GM04504 (cell line): ENCODE measurements around the gene IBTK.
"Not testable (repeated sequence)": the region's sequence is repeated elsewhere in the genome, so short reads cannot be mapped to it uniquely, and the experiment has no call there.

Source experiments
- DNase-seq: peaks from one replicate; pipeline ENCODE4 v3.0.0-alpha.2; 2012; ENCODE audit warnings: low read depth

The IBTK gene

DNA sequence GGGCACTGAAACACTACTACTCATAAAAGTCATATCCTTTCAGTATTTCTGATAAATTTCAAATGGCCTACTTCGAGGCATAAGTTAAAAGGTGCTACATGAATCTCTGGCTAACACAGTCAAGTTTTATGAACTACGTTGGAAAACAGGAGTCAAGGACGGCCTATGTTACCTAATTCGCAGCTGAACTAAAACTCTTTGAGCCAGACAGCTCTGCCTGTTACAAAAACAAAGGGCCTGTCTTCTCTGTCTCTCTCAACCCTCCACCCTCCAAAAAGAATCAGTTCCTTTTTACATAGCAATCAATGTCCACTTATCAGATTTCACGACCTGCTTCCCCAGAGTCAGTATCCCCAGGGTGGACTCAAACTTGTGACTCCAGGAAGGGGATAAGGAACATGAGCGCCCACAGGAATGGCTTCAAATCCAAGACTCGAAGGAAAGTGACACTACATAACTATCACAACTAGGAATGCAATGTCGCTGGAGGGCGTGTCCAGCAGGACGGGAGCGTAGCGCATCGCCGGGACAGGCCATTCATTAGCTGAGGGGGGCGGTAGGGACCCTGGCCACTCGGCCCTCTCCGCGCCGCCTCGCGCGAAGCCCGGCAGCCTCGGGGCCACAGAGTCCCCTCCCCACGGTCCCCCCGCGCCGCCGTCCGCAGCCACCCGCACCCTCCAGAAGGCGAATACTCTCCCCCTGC lies 591 bp downstream of the IBTK start:
- peak; percentile 23 for DNase-seq

DNA sequence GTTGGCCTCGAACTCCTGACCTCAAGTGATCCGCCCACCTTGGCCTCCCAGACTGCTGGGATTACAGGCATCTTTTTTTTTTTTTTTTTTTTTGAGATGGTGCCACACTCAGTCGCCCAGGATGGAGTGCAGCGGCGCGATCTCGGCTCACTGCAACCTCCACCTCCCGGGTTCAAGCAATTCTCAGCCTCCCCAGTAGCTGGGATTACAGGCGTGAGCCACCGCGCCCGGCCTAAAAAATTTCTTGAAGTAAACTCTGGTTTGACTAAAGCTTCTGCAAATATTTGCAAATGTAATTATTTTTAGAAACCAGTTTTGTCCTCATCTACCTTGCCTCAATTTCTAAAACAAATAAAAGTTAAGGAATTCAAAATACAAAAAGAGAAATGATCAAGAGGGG lies 1.2 kb downstream of the IBTK start:
- no peak for DNase-seq

DNA sequence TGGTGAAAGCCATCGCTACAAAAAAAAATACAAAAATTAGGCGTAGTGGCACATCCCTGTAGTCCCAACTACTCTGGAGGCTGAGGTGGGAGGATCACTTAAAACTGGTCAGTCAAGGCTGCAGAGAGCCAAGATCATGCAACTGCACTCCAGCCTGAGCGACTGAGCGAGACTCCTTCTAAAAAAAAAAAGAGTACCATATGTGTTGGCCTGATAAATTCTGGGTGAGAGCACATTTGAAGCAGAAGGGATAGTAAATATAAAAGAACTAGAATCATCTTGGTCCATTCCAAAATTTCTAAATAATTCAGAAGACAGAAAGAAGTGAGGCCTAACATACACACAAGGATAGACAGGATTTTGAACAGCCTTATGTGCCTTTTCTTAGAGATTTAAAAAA lies 2.2 kb downstream of the IBTK start:
- DNase-seq = no peak

DNA sequence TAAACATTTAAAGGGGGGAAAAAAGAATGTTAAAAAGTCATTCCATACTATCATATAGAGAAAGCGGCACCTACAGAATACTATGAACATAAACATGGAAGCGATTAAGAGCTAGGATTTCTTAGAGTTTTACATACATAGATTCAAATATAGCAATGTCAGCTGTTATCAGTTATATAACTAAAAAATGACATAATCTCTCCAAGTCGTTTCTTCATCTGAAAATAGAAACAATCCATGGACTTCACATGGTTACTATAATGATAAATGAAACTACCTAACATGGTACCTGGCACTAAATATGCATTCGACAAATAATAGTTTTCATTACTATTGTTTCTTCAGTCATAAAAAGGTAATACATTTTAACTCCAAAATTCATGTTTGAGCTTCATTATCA lies 3.7 kb downstream of the IBTK start:
- DNase-seq = no peak

DNA sequence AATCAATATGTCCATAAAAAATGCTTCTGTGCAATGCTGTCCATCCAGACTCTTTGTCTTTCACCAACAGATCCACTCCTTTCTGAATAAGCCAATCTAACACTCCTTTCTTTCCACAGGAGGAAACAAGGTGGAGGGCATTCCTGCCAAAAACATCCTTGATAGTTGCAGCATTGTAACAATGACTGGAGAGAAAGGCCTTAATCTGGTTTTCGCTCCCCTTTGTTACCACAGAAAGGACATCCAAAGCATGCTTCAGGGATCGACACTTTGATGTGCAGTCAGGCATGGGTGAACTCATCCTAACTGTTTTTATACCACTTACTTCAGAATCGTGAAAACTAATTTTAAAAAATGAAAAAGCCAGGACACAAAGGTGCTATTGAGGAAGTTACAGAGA lies 7.4 kb downstream of the IBTK start:
- DNase-seq = no peak

DNA sequence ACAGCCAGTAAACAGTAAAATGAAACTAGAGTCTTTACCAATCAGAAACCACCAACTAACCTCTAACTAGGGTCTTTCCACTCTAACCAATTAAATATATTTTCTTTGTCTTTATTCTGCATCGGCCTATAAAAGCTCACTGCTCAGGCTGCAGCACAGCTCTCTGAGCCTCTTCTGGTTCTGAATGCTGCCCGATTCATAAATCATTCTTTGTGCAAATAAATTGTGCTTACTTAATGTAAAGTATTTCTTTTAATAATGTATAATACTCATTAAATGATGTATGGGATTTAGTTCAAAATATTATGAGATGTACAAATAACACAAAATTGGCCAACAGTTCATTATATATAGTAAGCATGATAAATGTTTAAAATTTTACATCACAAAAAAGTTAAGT lies 7.9 kb downstream of the IBTK start:
- DNase-seq = no peak

DNA sequence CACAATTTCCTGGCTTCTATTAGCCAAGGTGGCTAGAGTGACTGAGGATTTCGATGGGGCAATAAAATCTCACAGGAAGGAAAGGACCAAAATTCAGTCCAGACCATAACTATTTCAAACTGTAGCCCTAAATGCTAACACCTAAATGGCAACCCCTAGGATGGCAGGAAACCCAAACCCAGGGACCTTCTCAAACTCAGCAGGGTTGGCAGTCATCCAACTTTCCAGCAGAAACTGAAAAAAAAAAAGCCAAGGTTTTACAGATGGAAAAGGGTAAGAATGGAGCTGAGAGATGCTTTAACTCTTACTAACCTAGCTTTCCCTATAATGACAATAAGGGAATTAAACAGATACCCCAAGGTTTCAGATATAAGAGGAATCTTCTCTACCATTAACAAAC lies 10.5 kb downstream of the IBTK start:
- DNase-seq = no peak

DNA sequence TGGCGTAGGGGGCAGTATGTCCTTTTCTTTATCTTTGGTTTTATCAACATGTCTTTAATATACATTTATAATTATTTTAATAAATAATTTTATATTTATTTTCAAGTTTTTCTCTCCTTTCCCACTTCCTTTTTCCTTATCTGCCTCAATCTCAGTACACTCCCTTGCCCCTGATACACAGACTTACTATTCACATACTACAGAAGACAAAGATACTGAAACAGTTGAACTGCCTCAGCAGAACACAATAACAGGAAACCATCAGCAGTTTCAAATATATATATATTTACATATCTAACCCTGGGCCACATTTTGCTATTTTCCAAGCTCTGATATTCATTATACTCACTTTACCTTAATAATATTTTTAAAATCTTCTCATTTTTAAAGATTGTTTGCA lies 19.8 kb downstream of the IBTK start:
- no peak for DNase-seq

DNA sequence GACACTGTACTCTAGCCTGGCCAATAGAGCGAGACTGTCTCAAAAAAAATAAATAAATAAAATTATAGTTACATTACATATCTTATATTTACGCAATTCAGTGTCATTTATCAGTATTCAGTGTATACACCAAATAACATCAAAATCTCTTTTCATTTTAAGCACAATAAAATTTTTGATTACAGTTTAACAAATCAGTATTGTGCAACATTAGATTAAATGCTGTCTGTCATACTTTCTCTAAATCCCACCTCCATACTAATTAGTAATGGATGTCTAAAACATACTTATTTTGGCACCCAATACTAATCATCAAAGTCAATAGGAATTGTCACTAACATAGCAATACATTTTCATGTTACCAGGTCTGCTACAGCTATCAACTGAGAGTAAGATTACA lies 27.4 kb downstream of the IBTK start:
- no peak for DNase-seq

DNA sequence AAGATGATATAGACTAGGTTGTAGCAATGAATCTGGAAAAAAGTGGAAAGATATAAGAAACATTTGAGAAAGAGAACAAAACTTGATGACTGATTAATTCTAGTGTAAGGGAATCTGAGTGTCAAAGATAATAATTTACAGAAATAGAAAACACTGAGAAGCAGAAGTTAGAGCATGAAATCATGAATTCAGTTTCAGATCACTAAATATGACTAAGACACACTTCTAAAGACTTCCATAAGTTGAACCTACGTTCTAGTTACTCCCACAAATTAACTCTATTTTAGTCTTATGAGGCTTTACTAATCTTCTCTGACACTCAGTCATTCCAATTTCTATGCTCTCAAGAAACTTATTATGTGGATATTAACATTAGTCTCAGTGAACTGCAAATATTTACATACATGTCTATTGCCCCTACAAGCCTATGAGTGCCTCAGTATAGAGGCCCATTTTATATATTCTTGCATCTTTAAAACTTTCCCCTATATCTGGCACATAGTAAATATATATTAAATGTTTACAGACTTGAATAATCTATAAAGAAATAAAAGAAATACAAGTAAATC lies 30.4 kb downstream of the IBTK start:
- no peak for DNase-seq

DNA sequence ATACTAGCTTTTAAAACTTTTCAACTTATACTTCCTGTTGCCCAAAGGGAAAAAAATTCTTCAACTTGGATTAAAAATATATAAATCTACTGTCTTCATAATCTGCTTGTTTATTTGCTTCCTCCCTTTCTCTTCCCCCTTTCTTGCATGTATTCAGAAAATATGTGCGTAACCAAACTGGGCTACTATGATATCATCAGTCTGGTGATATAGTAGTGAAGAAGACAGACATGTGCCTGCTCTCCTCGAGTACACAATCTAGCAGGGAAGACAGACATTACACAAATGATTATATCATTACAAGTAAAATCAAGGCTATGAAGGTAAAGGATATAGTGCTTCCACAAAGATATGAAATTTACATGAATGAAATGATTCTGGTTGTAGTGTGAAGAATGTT lies 31.0 kb downstream of the IBTK start:
- no peak for DNase-seq

DNA sequence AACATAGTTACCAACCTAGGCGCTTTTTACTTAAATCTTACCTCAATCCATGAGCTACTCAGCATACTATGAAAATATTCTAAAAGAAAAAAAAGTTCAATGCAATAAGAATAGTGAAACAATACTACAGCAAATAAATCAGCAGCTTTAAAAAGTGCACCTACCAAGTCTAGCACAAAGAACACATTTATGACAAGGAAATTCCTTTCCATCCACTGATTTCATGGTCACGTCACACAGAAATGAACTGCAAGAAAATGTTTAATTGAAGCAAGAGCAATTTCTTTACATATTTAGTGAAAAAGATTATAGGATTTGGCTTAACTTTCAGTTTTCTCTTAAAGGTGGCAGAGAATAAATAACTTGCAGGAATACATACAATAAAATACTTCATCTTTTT lies 36.2 kb downstream of the IBTK start:
- no peak for DNase-seq

DNA sequence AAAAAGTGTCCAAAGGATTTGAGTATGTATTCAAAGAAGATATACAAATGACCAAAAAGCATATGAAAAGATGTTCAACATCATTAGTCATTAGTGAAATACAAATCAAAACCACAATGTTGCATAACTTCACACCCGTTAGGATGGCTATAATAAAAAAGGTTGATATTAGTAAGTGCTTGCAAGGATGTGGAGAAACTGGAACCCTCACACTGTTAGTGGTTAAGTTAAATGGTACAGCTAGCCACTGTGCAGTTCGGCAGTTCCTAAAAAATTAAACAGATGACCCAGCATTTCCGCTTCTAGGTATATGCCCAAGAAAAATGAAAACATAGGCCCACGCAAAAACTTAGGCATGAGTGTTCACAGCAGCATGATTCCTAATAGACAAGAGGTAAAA lies 38.6 kb downstream of the IBTK start:
- DNase-seq = no peak

DNA sequence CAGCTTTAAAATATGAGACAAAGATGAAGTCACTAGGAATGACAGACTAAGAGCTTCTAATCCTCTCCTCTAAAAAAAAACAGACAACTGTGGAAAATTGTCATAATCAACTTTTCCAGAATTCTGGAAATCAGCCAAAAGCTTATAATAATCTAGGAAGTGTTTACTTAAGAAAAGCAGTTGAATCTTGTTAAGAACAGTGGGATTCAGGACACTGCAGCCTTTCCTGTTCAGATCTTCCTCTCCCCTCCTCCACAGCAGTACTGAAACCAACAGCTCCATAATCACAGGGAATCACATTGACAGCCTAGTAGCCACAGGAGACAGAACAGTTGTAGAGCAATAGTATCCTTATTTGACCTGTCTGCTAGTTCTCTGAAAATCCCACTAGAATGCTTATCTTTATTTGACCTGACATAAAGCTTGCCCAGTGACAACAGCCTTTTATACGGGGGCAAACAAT lies 41.6 kb downstream of the IBTK start:
- no peak for DNase-seq

DNA sequence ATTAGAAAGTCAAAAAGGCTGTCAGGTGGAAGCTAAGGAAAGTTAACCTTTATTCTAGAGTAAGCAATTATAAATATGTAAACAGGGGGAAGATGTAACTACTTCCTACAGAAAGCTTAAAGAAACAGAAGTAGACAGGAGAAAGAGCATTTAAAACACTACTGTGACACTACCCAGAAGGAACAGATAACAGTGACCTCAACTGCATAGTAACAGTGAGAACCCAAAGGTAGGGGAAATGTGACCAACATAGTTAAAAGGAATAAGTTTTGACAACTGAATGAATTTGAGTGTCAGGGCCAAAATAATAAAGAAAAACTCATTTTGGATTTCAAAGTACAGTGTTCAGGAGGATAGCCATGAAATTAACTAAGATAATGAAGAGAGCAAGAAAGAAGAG lies 43.5 kb downstream of the IBTK start:
- DNase-seq = no peak

DNA sequence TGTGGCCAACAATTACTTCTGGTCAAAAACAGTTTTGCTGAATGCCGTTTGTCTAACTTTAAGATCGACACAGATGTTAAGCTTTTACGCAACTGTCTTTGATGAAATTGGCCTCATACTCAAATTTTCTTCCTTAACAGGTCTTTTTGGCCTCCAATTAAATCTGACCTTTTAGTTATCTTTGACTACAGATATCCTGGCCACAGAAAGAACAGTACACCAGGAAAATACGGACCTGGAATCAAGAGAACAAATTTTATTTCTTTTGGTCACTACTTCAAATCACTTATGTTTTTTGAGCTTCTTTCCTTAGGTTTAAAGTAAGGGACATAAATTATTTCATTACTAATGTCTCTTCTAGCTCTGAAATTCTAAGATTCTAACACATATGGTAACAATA lies 49.8 kb downstream of the IBTK start:
- no peak for DNase-seq

DNA sequence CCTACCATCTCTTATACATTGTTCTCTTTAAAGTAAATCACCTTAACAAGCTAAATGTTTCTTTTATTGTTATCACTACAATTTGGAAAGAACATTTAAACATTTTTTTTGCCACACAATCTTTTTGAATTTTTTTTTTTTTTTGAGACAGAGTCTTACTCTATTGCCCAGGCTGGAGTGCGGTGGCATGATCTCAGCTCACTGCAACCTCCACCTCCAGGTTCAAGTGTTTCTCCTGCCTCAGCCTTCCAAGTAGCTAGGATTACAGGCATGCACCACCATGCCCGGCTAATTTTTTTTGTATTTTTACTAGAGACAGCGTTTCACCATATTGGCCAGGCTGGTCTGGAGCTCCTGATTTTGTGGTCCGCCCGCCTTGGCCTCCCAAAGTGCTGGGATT lies 50.3 kb downstream of the IBTK start:
- not testable (repeated sequence) for DNase-seq

DNA sequence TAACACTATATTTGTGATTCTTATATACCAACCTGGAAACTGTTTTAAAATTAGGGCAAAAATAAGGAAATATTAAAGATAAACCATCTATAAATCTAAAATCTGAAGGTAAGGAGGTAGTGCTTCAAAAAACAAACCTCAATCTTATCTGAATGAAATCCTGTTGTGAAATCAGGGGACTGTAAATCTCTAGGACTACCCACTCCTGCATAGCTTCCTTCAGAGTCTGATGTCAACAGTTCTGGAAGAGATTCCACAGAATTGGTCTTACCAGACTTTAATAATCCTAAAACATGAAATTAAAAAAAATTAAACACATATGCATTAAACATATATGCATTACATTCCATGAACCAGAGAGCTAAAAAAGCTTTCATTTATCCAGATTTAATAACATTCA lies 51.4 kb downstream of the IBTK start:
- DNase-seq = no peak

DNA sequence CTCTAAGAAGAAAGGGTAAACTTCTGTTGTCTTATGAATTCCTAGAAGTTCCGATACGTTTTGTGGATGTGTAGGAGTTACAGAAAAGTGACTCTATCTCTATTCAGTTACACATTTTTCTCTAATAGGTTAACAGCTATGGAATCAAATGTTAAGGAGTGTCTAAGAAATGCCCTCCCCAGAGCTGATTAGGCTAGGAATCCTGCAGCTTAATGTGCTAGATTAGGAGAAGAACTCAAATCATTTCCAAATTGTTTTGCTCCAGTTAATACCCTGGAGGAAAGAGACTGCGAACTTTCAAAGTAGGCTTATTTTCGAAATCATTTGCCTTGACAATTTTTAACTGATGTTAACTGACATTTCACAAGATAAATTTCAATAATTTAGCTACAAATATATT lies 51.9 kb downstream of the IBTK start:
- no peak for DNase-seq

DNA sequence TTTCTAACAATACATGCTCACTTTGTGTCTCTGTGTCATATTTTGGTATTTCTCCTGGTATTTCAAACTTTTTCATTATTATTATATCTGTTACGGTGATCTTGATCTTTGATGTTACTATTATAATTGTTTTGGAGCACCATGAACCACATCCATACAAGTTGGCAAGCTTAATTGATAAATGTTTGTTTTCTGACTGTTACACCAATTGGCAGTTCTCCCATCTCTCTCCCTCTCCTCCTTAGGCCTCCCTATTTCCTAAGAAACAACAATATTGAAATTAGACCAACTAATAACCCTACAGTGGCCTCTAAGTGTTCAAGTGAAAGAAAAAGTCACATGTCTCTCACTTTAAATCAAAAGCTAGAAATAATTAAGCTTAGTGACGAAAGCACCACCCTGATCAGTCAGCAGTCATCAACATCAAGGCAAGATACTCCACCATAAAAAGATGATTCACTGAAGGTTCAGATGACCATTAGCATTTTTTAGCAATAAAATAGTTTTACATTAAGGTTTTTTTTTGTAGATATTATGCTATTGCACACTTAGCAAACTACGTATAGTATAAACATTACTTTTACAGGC lies 61.5 kb downstream of the IBTK start:
- no peak for DNase-seq

DNA sequence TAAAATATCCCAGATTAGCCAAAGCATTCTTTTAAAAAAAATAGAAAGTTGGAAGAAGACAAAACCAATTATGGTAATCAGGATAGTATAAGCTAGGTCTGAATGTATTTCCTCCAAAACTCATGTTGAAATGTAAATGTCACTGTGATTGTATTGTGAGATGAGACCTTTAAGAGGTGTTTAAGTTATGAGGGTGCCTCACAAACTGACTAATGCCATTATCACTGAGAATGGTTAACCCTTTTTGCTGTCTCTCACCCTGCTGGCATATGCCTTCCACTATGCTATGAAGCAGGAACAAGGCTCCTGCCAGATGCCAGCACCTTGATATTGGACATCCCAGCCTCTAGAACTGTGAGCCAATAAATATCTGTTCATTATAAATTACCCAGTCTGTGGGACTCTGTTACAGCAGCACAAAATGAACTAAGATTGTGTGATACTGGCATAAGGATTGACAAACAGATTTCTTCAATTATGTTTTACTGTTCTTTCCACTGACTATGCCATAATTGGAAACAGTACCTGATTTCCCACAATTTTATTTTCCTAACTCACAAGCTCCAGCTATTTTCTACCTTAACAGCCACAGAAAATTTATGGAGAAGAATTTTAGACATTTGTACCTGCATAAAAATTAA lies 63.8 kb downstream of the IBTK start:
- no peak for DNase-seq

DNA sequence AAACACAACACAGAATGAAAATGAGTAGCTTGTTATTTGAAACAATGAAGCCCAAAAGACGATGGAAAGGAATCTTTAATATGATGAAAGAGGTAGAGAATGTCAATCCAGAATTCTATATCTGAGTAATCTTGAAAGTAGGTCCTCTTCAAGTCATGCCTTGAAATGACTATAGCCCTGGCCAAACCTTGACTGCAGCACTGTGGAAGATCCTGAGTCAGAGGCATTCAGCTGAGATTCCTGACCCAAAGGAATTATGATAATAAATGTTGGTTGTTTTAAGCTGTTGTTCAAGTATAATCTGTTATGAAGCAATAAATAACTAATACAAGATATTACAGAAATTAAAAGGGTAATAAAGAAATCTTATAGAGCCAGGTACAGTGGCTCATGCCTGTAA lies 64.8 kb downstream of the IBTK start:
- DNase-seq = no peak

DNA sequence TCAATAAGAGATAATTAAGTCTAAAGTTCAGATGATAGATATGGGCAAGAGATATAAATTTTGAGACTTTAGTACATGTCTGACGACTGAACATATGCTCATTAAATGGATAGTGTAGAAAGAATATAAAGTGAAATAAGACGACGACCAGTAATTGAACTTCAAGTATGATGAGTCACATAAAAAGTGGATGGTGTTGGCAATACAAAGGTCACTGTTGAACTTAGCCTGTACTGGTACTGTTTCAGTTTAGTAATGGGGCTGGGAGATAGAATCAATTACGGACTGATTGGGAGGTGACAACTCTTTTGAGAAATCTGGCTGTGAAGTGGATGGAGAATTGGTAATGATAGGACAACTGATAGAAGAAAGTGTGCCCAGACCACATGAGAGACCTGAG lies 68.1 kb downstream of the IBTK start:
- DNase-seq = no peak

DNA sequence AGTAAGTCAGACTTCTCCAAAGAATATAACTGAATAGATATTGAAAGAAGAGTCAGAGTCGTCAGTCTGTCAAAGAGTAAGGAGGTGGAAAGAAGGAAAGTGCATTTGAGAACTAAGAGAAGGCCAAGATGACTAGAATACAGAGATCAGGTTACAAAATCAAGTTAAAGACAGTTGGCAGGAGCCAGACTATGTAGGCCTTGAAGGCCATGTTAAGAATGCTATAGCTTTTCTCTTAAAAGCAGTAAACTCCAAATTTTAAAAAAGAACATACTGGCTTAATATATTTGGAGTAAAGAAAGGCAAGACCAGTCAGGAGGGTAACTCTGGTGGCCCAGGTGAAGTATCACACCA lies 68.8 kb downstream of the IBTK start:
- DNase-seq = no peak
